HG02938 (cell line): Measurements from ENCODE around the gene CDC42BPB.

Experiments used
- ATAC-seq: cut with Tn5 transposase; IDR thresholded peaks from one replicate; pipeline ENCODE4 v1.9.1; 2021; ENCODE audit warnings: mild to moderate bottlenecking, moderate library complexity; ENCODE audit not compliant: unreplicated experiment

The CDC42BPB gene

GRCh38 chr14:102948698-102949061, 108.7 kb downstream of the CDC42BPB start:
- no peak for ATAC-seq

- ATAC-seq: no peak
Measured at GRCh38 chr14:102947321-102948103, 109.8 kb downstream of the CDC42BPB start.

GRCh38 chr14:102945346-102946130, 111.8 kb downstream of the CDC42BPB start:
- ATAC-seq: no peak

- no peak for ATAC-seq
Measured at GRCh38 chr14:102944448-102945330, 112.7 kb downstream of the CDC42BPB start.

GRCh38 chr14:102943979-102944378, 113.4 kb downstream of the CDC42BPB start:
- ATAC-seq: no peak

GRCh38 chr14:102943454-102943853, 113.9 kb downstream of the CDC42BPB start:
- no peak for ATAC-seq

- ATAC-seq: no peak
Measured at GRCh38 chr14:102942069-102942468, 115.3 kb downstream of the CDC42BPB start.

- no peak for ATAC-seq
Measured at GRCh38 chr14:102941419-102942011, 115.8 kb downstream of the CDC42BPB start.

GRCh38 chr14:102940729-102941362, 116.5 kb downstream of the CDC42BPB start:
- ATAC-seq: no peak

- no peak for ATAC-seq
Measured at GRCh38 chr14:102939820-102940561, 117.4 kb downstream of the CDC42BPB start.

GRCh38 chr14:102939329-102939728, 118.0 kb downstream of the CDC42BPB start:
- ATAC-seq: no peak

GRCh38 chr14:102938191-102938590, 119.2 kb downstream of the CDC42BPB start:
- ATAC-seq: no peak

- ATAC-seq: no peak
Measured at GRCh38 chr14:102937331-102938175, 119.8 kb downstream of the CDC42BPB start.

- ATAC-seq: no peak
Measured at GRCh38 chr14:102935756-102936155, 121.6 kb downstream of the CDC42BPB start.

- ATAC-seq: no peak
Measured at GRCh38 chr14:102933618-102934231, 123.6 kb downstream of the CDC42BPB start.

GRCh38 chr14:102932484-102933248, 124.7 kb downstream of the CDC42BPB start:
- ATAC-seq: no peak

- no peak for ATAC-seq
Measured at GRCh38 chr14:102931580-102932285, 125.6 kb downstream of the CDC42BPB start.
